Testis (tissue), 3 donors: ENCODE data around the gene REC114. TPM values are rescaled to one million over a fixed set of nuclear protein-coding genes. Genes with fewer than 3 reads are reported as not detected.
"Not testable (repeated sequence)": the region's sequence is repeated elsewhere in the genome, so short reads cannot be mapped to it uniquely, and the experiment has no call there.

ENCODE experiments used
- DNase-seq: peaks from one replicate; pipeline ENCODE4 v3.0.0-alpha.2; 2019
- H3K27ac ChIP-seq, 2 donors: fragments of 200-600 bp; sonication (generic); one replicate each; pipeline ENCODE4 v1.5.1; 2019
- H3K27me3 ChIP-seq: fragments of 200-600 bp; sonication (generic); one replicate; pipeline ENCODE4 v1.5.1; 2019
- H3K36me3 ChIP-seq: fragments of 200-600 bp; sonication (generic); one replicate; pipeline ENCODE4 v1.5.1; 2017; ENCODE audit warnings: low read depth; ENCODE audit errors: missing control alignments
- H3K4me1 ChIP-seq: fragments of 200-600 bp; sonication (generic); one replicate; pipeline ENCODE4 v1.5.1; 2019
- H3K4me3 ChIP-seq, 2 donors: fragments of 200-600 bp; sonication (generic); one replicate each; pipeline ENCODE4 v1.5.1; 2017 to 2019
- H3K9me3 ChIP-seq: fragments of 200-600 bp; sonication (generic); one replicate; pipeline ENCODE4 v1.5.1; 2017
- CTCF ChIP-seq, 3 experiments: fragments of 450-650 bp in 2 of 3; fragments of 200-600 bp in 1 of 3; sonication (generic) in 1 of 3; IDR thresholded peaks; one replicate each; pipeline ENCODE4 v1.5.1; 2016 to 2019; ENCODE audit warnings: antibody characterized with exemption in 3 of 3, mild to moderate bottlenecking in 2 of 3, moderate library complexity in 1 of 3
- POLR2A ChIP-seq: fragments of 450-650 bp; IDR thresholded peaks from one replicate; pipeline ENCODE4 v1.6.1; 2017; ENCODE audit warnings: antibody characterized with exemption, mild to moderate bottlenecking, moderate library complexity
- WGBS, 2 donors: methylation state at CpG; one replicate each; pipeline ENCODE4 v1.1.5; 2018; 5-methylcytosine and 5-hydroxymethylcytosine counted together
- intact Hi-C: fragments of 100-400 bp; cut with DNase I; formaldehyde crosslinking; loops from one replicate; pipeline ENCODE4 v1.15.1; 2023; ENCODE audit warnings: low total_unique reads
- polyA plus RNA-seq: library from polyadenylated mRNA; stranded (reverse); fragments of 350-450 nt; fragmentation: Illumina TruSeq; extraction: RNeasy Lipid Tissue Mini Kit (QIAGEN cat#74804); gene quantifications from one replicate; pipeline ENCODE4 v1.2.3, GENCODE V29; 2014; ENCODE audit warnings: low read depth, low replicate concordance; ENCODE audit not compliant: insufficient read depth
- total RNA-seq, 2 donors: library from RNA; depleted of rRNA; stranded (reverse); fragments of >200 nt; gene quantifications; one replicate each; pipeline ENCODE4 v1.2.3, GENCODE V29; 2016

The REC114 gene
- total and polyA plus RNA-seq, 3 donors from 2014 or later, result 28.7 to 102 (median 28.8) TPM

GRCh38 chr15:73398861-73399260, 44.1 kb upstream of the REC114 start:
- no peak for TF ChIP-seq CTCF (IDR thresholded peaks at IDR 0.05)
- no peak for TF ChIP-seq POLR2A
- DNase-seq, result no peak
- Histone ChIP-seq H3K4me3 (no peak overlapping the region), H3K27me3 (no peaks in the 10 kb centered on the region), H3K27ac (no peak overlapping the region), H3K36me3 (no peaks in the 10 kb centered on the region), H3K4me1 (no peaks in the 10 kb centered on the region), H3K9me3 (no peaks in the 10 kb centered on the region)
- WGBS, 2 donors, result 56 to 68% methylated on average over 4 of the region's 4 CpGs
- intact Hi-C loops, result no loop called here

- H3K27ac ChIP-seq, DNase-seq, intact Hi-C loops, H3K4me3 ChIP-seq, H3K9me3 ChIP-seq, H3K27me3 ChIP-seq, H3K4me1 ChIP-seq, H3K36me3 ChIP-seq: not testable (repeated sequence)
- 87 to 92% methylated on average over 6 of the region's 6 CpGs for WGBS, 2 donors
These were observed 42.7 kb upstream of the REC114 start for GRCh38 chr15:73400222-73400621.

- H3K4me1 ChIP-seq, result no peaks in the 10 kb centered on the region
- H3K27me3 ChIP-seq, result no peaks in the 10 kb centered on the region
- intact Hi-C loops, result no loop called here
- no peaks in the 10 kb centered on the region for H3K36me3 ChIP-seq
- no peak overlapping the region for H3K27ac ChIP-seq
- no peaks in the 10 kb centered on the region for H3K9me3 ChIP-seq
- no peak overlapping the region for H3K4me3 ChIP-seq
- TF ChIP-seq POLR2A (no peak), CTCF (IDR thresholded peaks at IDR 0.05) (no peak)
- DNase-seq, result no peak
These were observed 39.8 kb upstream of the REC114 start for GRCh38 chr15:73403171-73403570.

GRCh38 chr15:73414876-73415275, 28.1 kb upstream of the REC114 start:
- H3K4me3 ChIP-seq, result no peak overlapping the region
- TF ChIP-seq CTCF (IDR thresholded peaks at IDR 0.05), result no peak
- no peak for TF ChIP-seq POLR2A
- H3K4me1 ChIP-seq, result no peaks in the 10 kb centered on the region
- DNase-seq, result no peak
- WGBS, 2 donors, result 68 to 72% methylated on average over 3 of the region's 3 CpGs
- H3K36me3 ChIP-seq, result no peaks in the 10 kb centered on the region
- H3K27me3 ChIP-seq, result no peaks in the 10 kb centered on the region
- intact Hi-C loops, result no loop called here
- H3K27ac ChIP-seq, result no peak overlapping the region
- no peaks in the 10 kb centered on the region for H3K9me3 ChIP-seq

GRCh38 chr15:73424506-73424905, 18.5 kb upstream of the REC114 start:
- TF ChIP-seq CTCF (IDR thresholded peaks at IDR 0.05) (no peak), POLR2A (no peak)
- Histone ChIP-seq H3K36me3 (no peaks in the 10 kb centered on the region), H3K27ac (no peak overlapping the region), H3K27me3 (no peaks in the 10 kb centered on the region), H3K4me1 (no peaks in the 10 kb centered on the region), H3K9me3 (no peaks in the 10 kb centered on the region), H3K4me3 (no peak overlapping the region)
- WGBS, 2 donors, result 86 to 94% methylated on average over 1 of the region's 1 CpG
- intact Hi-C loops, result no loop called here
- DNase-seq, result no peak
